Fibroblast of villous mesenchyme (primary cell): ENCODE data around the gene SH3BGRL2. TPM values are rescaled to one million over a fixed set of nuclear protein-coding genes. Genes with fewer than 3 reads are reported as not detected.

Source experiments
- DNase-seq: peaks from one replicate; pipeline ENCODE4 v3.0.0-alpha.2; 2010; ENCODE audit warnings: low read depth
- H3K4me3 ChIP-seq: 2 replicates; pipeline ENCODE4 v1.5.1; 2011; ENCODE audit warnings: low read depth, mild to moderate bottlenecking, low read length
- total RNA-seq: library from RNA; depleted of rRNA; stranded (reverse); fragments of >200 nt; gene quantifications from 2 replicates; pipeline ENCODE4 v1.2.3, GENCODE V29; 2012
- TF ChIP-seq, protein P1 (sequence below): IDR thresholded peaks from 2 replicates; pipeline ENCODE4 v1.5.1; 2012; ENCODE audit warnings: low read depth, mild to moderate bottlenecking, low read length; ENCODE audit not compliant: insufficient read depth

The SH3BGRL2 gene
- total RNA-seq, 1 donor = 2.6 TPM

DNA sequence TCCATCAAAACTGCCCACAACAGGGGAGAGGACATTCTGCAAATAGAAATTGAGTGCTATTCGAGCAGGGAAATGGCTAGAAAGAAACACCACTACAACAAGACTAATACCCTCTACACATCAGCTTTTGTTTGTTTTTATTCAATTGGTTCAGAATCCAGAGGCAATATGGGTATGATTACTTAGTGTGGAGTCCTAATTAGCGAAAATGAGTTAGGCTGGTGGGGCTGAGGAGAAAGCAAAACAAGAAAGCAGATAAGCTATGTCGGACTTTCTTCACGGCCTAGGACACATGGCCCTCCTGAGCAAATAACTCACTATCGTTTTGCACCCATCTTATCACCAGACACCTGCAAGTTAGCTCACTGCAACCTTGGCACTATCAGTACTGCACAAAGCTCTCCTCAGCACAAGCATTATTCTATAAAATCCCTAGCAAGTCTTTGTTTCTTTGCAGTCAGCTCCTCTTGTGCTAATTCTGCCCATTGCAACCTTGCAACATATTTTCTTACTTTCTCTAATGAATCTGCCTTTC lies 31.3 kb upstream of the SH3BGRL2 start:
- TF ChIP-seq, protein P1, sequence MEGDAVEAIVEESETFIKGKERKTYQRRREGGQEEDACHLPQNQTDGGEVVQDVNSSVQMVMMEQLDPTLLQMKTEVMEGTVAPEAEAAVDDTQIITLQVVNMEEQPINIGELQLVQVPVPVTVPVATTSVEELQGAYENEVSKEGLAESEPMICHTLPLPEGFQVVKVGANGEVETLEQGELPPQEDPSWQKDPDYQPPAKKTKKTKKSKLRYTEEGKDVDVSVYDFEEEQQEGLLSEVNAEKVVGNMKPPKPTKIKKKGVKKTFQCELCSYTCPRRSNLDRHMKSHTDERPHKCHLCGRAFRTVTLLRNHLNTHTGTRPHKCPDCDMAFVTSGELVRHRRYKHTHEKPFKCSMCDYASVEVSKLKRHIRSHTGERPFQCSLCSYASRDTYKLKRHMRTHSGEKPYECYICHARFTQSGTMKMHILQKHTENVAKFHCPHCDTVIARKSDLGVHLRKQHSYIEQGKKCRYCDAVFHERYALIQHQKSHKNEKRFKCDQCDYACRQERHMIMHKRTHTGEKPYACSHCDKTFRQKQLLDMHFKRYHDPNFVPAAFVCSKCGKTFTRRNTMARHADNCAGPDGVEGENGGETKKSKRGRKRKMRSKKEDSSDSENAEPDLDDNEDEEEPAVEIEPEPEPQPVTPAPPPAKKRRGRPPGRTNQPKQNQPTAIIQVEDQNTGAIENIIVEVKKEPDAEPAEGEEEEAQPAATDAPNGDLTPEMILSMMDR = no peak
- H3K4me3 ChIP-seq = no peak overlapping the region
- DNase-seq = no peak

DNA sequence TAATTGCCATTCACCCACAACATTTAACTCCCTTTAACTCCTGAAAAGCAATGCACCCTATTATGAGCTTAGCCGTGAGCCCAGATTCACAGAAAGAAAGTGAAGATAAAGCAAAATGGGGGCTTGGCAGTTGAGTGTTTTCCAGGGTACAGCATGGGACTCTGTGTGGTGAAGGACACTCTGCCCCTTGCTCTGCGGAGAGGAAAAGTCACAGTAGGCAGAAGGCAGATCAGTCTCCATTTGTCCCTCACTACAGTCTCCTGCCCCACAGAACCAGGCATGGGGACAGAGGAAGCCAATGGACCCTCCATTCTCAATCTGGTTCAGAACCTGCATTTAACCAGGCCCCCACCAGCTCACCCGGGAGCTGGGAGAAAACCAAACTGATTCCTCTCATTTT lies 30.8 kb upstream of the SH3BGRL2 start:
- H3K4me3 ChIP-seq = no peak overlapping the region
- TF ChIP-seq, protein P1 = no peak
- DNase-seq = no peak

DNA sequence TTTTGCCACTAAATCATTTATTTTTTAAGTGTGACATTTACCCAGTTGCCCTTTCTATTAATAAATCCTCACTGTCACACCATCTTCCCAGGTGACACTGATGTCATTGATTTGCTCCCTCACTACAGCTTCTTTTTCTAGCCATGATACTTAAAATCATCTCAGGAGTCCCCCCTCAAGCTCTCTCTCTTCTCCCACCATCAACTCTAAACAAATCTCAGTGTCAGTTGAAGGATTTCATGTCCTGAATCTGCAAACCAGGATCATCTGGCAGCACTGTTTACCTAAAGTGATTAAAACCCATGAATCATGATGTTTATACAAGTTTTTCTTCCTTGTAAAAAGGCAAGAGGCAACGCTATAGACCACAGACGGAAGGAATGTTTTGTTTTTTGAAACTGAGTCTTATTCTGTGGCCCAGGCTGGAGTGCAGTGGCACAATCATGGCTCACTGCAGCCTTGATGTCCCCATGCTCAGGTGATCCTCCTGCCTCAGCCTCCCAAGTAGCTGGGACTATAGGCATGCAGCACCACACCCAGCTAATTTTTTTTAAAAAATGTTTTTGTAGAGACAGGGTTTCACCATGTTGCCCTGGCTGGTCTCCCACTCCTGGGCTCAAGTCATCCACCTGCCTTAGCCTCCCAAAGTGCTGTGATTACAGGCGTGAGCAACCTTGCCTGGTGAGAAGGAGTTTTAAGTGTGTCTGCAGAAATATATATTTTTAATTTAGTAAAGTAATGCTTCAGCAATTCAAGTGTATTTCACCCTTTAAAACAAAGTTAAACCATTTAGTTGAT lies 30.1 kb upstream of the SH3BGRL2 start:
- peak; percentile 90 for DNase-seq
- no peak overlapping the region for H3K4me3 ChIP-seq
- TF ChIP-seq, protein P1 = no peak

DNA sequence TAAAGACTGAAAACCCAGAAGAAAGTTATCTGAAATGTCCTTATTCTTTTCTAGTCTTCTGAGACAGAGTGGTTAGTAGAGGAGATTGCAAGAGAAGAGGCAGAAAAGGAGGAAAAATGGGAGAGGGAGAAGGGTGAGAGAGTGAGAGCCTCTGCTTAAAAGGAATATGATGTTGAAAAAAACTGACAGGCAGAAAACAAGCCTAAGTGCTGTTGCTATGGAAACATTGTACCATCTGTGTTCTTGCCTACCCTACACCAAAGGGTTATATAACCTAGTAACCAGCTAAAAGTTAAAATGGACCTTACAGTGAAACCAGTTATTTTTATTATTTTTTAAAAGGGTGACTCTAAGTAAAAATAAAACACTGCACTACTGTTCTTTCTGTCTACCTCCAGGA lies 28.3 kb upstream of the SH3BGRL2 start:
- TF ChIP-seq, protein P1 = no peak
- DNase-seq = no peak
- no peak overlapping the region for H3K4me3 ChIP-seq

DNA sequence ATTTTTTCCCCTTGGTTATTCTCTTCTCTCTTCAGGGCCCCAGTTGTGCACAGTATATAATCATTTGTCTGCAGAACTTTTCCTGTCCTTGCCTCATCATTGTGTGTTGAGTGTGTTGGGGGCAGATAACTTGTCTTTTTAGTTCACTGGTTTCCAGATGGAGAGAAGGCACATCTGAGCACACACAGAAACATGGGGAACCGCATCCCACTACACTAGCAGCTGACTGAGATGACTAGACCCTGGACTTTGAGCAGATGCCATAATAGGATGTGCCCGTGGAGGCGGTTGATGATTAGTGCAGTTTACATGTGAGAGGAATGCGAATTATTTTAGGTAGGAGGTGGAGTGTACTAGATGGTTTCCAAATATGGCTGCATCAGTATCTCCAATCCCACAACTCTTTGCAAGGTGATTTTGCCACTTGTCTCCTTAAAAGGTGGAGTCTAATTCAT lies 26.5 kb upstream of the SH3BGRL2 start:
- TF ChIP-seq, protein P1 = no peak
- no peak for DNase-seq
- no peak overlapping the region for H3K4me3 ChIP-seq

DNA sequence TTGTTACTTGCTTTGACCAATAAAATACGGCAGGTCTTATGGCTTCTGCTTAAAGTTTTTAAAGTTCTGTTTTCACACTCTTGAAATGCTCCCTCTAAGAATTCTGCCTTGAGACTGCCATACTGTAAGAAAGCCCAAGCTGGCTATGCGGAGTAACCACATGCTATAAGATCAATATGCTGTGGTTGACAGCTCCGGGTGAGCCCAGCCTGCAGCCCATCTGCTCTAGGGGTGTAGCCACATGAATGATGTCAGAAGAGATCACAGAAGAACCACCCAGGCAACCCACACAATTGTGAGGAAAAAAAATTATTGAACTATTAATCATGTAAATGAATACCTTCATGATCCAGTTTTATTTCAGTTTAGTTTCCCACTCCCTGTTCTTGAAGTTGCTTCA lies 26.1 kb upstream of the SH3BGRL2 start:
- H3K4me3 ChIP-seq = no peak overlapping the region
- TF ChIP-seq, protein P1 = no peak
- DNase-seq = peak; percentile 48
